ENCODE measurements around the gene WASF1.
"Not testable (repeated sequence)": the region's sequence is repeated elsewhere in the genome, so short reads cannot be mapped to it uniquely, and the experiment has no call there.

WASF1 gene

GRCh38 chr6:110178626-110179405 lies 654 bp downstream of the WASF1 start:
- in situ Hi-C loops (cut with MboI; ENCODE audit: low sequenced_read_pairs), result no loop called here

- in situ Hi-C loops (cut with MboI; ENCODE audit: low sequenced_read_pairs), result no loop called here
Observed at GRCh38 chr6:110173506-110174132, 5.9 kb downstream of the WASF1 start.

GRCh38 chr6:110170081-110170480 lies 9.4 kb downstream of the WASF1 start:
- in situ Hi-C loops (cut with MboI; ENCODE audit: low sequenced_read_pairs), result no loop called here

GRCh38 chr6:110158479-110158878 lies 21.0 kb downstream of the WASF1 start:
- in situ Hi-C loops (cut with MboI; ENCODE audit: low sequenced_read_pairs), result no loop called here

GRCh38 chr6:110147870-110148269 lies 31.6 kb downstream of the WASF1 start:
- in situ Hi-C loops (cut with MboI; ENCODE audit: low sequenced_read_pairs), result no loop called here

GRCh38 chr6:110140650-110141049 lies 38.8 kb downstream of the WASF1 start:
- in situ Hi-C loops (cut with MboI; ENCODE audit: low sequenced_read_pairs), result no loop called here

GRCh38 chr6:110139052-110139451 lies 40.4 kb downstream of the WASF1 start:
- in situ Hi-C loops (cut with MboI; ENCODE audit: low sequenced_read_pairs), result no loop called here

GRCh38 chr6:110137924-110138887 lies 41.3 kb downstream of the WASF1 start:
- in situ Hi-C loops (cut with MboI; ENCODE audit: low sequenced_read_pairs), result no loop called here

- in situ Hi-C loops (cut with MboI; ENCODE audit: low sequenced_read_pairs), result no loop called here
Observed at GRCh38 chr6:110130362-110130761, 49.1 kb downstream of the WASF1 start.

- in situ Hi-C loops (cut with MboI; ENCODE audit: low sequenced_read_pairs), result no loop called here
Observed at GRCh38 chr6:110128418-110128817, 51.1 kb downstream of the WASF1 start.

GRCh38 chr6:110125361-110125760 lies 54.1 kb downstream of the WASF1 start:
- in situ Hi-C loops (cut with MboI; ENCODE audit: low sequenced_read_pairs), result no loop called here

GRCh38 chr6:110121655-110122054 lies 57.8 kb downstream of the WASF1 start:
- in situ Hi-C loops (cut with MboI; ENCODE audit: low sequenced_read_pairs), result not testable (repeated sequence)

GRCh38 chr6:110116258-110116657 lies 63.2 kb downstream of the WASF1 start:
- in situ Hi-C loops (cut with MboI; ENCODE audit: low sequenced_read_pairs), result no loop called here

- in situ Hi-C loops (cut with MboI; ENCODE audit: low sequenced_read_pairs), result no loop called here
Observed at GRCh38 chr6:110114004-110114403, 65.5 kb downstream of the WASF1 start.

GRCh38 chr6:110105296-110105695 lies 74.2 kb downstream of the WASF1 start:
- in situ Hi-C loops (cut with MboI; ENCODE audit: low sequenced_read_pairs), result no loop called here

- in situ Hi-C loops (cut with MboI; ENCODE audit: low sequenced_read_pairs), result no loop called here
Observed at GRCh38 chr6:110103260-110103659, 76.2 kb downstream of the WASF1 start.

GRCh38 chr6:110102411-110102810 lies 77.1 kb downstream of the WASF1 start:
- in situ Hi-C loops (cut with MboI; ENCODE audit: low sequenced_read_pairs), result no loop called here

GRCh38 chr6:110101885-110102284 lies 77.6 kb downstream of the WASF1 start:
- in situ Hi-C loops (cut with MboI; ENCODE audit: low sequenced_read_pairs), result no loop called here

GRCh38 chr6:110098511-110099116 lies 80.9 kb downstream of the WASF1 start:
- in situ Hi-C loops (cut with MboI; ENCODE audit: low sequenced_read_pairs), result no loop called here

GRCh38 chr6:110097443-110097842 lies 82.0 kb downstream of the WASF1 start:
- in situ Hi-C loops (cut with MboI; ENCODE audit: low sequenced_read_pairs), result no loop called here

GRCh38 chr6:110095935-110096334 lies 83.5 kb downstream of the WASF1 start:
- in situ Hi-C loops (cut with MboI; ENCODE audit: low sequenced_read_pairs), result no loop called here

Measured in HL-60/S4 treated with phorbol 12-myristate 13-acetate at 8.2 ng/mL for 4 days and 3 days (cell line).